H9 (cell line): ENCODE results near the gene GAPT. TPM values are rescaled to one million over a fixed set of nuclear protein-coding genes. Genes with fewer than 3 reads are reported as not detected.

Experiments
- DNase-seq: peaks from one replicate; pipeline ENCODE4 v3.0.0-alpha.2; 2017
- H2AFZ ChIP-seq: one replicate; pipeline ENCODE4 v1.6.1; 2013; ENCODE audit warnings: mild to moderate bottlenecking, low read length, control low read depth, moderate library complexity
- H2AK5ac ChIP-seq: 2 replicates; pipeline ENCODE4 v1.6.1; 2013; ENCODE audit warnings: low read length, control low read depth, mixed read lengths; ENCODE audit not compliant: insufficient read length
- H2BK120ac ChIP-seq: one replicate; pipeline ENCODE4 v1.6.1; 2013; ENCODE audit warnings: low read depth, mild to moderate bottlenecking, low read length, control low read depth, inconsistent platforms; ENCODE audit not compliant: poor library complexity, severe bottlenecking
- H2BK12ac ChIP-seq: 2 replicates; pipeline ENCODE4 v1.6.1; 2013; ENCODE audit warnings: low read length, control low read depth, mixed read lengths, low read depth; ENCODE audit not compliant: insufficient read length
- H2BK15ac ChIP-seq: 2 replicates; pipeline ENCODE4 v1.6.1; 2013; ENCODE audit warnings: low read depth, low read length, control low read depth
- H2BK20ac ChIP-seq: one replicate; pipeline ENCODE4 v1.6.1; 2013; ENCODE audit warnings: low read depth, mild to moderate bottlenecking, low read length, control low read depth, inconsistent platforms; ENCODE audit not compliant: poor library complexity, severe bottlenecking
- H2BK5ac ChIP-seq: 2 replicates; pipeline ENCODE4 v1.6.1; 2013; ENCODE audit warnings: low read length, control low read depth, mixed read lengths; ENCODE audit not compliant: insufficient read length
- H3K14ac ChIP-seq: 2 replicates; pipeline ENCODE4 v1.6.1; 2013; ENCODE audit warnings: low read length, control low read depth; ENCODE audit not compliant: insufficient read depth
- H3K18ac ChIP-seq: 2 replicates; pipeline ENCODE4 v1.6.1; 2013; ENCODE audit warnings: low read depth, mild to moderate bottlenecking, mixed read lengths, low read length, control low read depth; ENCODE audit not compliant: insufficient read length
- H3K23ac ChIP-seq: 2 replicates; pipeline ENCODE4 v1.6.1; 2013; ENCODE audit warnings: low read length, control low read depth, mixed read lengths, low read depth; ENCODE audit not compliant: insufficient read length
- H3K23me2 ChIP-seq: 2 replicates; pipeline ENCODE4 v1.6.1; 2013; ENCODE audit warnings: low read depth, mild to moderate bottlenecking, mixed read lengths, low read length, control low read depth; ENCODE audit not compliant: insufficient read length, poor library complexity, severe bottlenecking
- H3K27ac ChIP-seq: 2 replicates; pipeline ENCODE4 v1.5.1; 2013; ENCODE audit warnings: low read length, control low read depth, mixed read lengths, low read depth; ENCODE audit not compliant: insufficient read length
- H3K27me3 ChIP-seq: 2 replicates; pipeline ENCODE4 v1.6.1; 2013; ENCODE audit warnings: low read length, control low read depth, inconsistent platforms; ENCODE audit not compliant: insufficient read depth
- H3K4ac ChIP-seq: 2 replicates; pipeline ENCODE4 v1.6.1; 2013; ENCODE audit warnings: low read depth, mild to moderate bottlenecking, control low read depth, inconsistent platforms, low read length, moderate library complexity
- H3K4me1 ChIP-seq: 2 replicates; pipeline ENCODE4 v1.6.1; 2013; ENCODE audit warnings: low read length, control low read depth, inconsistent platforms; ENCODE audit not compliant: insufficient read depth
- H3K4me2 ChIP-seq: 2 replicates; pipeline ENCODE4 v1.6.1; 2013; ENCODE audit warnings: low read length, control low read depth, mixed read lengths; ENCODE audit not compliant: insufficient read length, insufficient read depth
- H3K56ac ChIP-seq: 2 replicates; pipeline ENCODE4 v1.6.1; 2013; ENCODE audit warnings: low read depth, mild to moderate bottlenecking, mixed read lengths, low read length, control low read depth; ENCODE audit not compliant: insufficient read length
- H3K79me1 ChIP-seq: 2 replicates; pipeline ENCODE4 v1.6.1; 2013; ENCODE audit warnings: low read depth, mild to moderate bottlenecking, moderate library complexity, low read length, control low read depth, inconsistent platforms; ENCODE audit not compliant: insufficient read depth, poor library complexity, severe bottlenecking
- H3K79me2 ChIP-seq: 2 replicates; pipeline ENCODE4 v1.6.1; 2013; ENCODE audit warnings: low read length, control low read depth, inconsistent platforms; ENCODE audit not compliant: insufficient read depth
- H3K9ac ChIP-seq: 2 replicates; pipeline ENCODE4 v1.6.1; 2013; ENCODE audit warnings: low read length, control low read depth, mixed read lengths; ENCODE audit not compliant: insufficient read length; ENCODE audit errors: extremely low read depth
- H3K9me3 ChIP-seq: one replicate; pipeline ENCODE4 v1.6.1; 2013; ENCODE audit warnings: low read depth, low read length, inconsistent platforms; ENCODE audit not compliant: control insufficient read depth
- H3T11ph ChIP-seq: one replicate; pipeline ENCODE4 v1.6.1; 2013; ENCODE audit warnings: mild to moderate bottlenecking, low read length, control low read depth, inconsistent platforms
- H4K20me1 ChIP-seq: one replicate; pipeline ENCODE4 v1.6.1; 2013; ENCODE audit not compliant: control insufficient read depth, insufficient read length, insufficient read depth
- H4K5ac ChIP-seq: 2 replicates; pipeline ENCODE4 v1.6.1; 2013; ENCODE audit warnings: low read depth, mild to moderate bottlenecking, mixed read lengths, low read length, control low read depth; ENCODE audit not compliant: insufficient read length
- H4K8ac ChIP-seq: replicated peaks from 2 replicates; pipeline ENCODE4 v1.6.1; 2013; ENCODE audit warnings: low read length, control low read depth, mixed read lengths, low read depth; ENCODE audit not compliant: insufficient read length
- H4K91ac ChIP-seq: 2 replicates; pipeline ENCODE4 v1.6.1; 2013; ENCODE audit warnings: low read depth, mild to moderate bottlenecking, moderate library complexity, mixed read lengths, low read length, control low read depth; ENCODE audit not compliant: insufficient read length
- H3K27ac Mint-ChIP-seq, 3 experiments: 2 replicates in 2 of 3; 3 replicates in 1 of 3; pipeline ENCODE4 v1.8.0; 2020 to 2021; ENCODE audit warnings: mixed read lengths in 3 of 3, mild to moderate bottlenecking in 1 of 3, moderate library complexity in 1 of 3
- H3K27me3 Mint-ChIP-seq: 2 replicates; pipeline ENCODE4 v1.8.0; 2021; ENCODE audit warnings: low read depth, mild to moderate bottlenecking, moderate library complexity, mixed read lengths
- H3K36me3 Mint-ChIP-seq, 3 experiments: 2 replicates in 2 of 3; 3 replicates in 1 of 3; pipeline ENCODE4 v1.8.0; 2020 to 2021; ENCODE audit warnings: low read depth in 3 of 3, mixed read lengths in 3 of 3; ENCODE audit not compliant: insufficient read depth in 1 of 3
- H3K4me1 Mint-ChIP-seq, 2 experiments: 2 replicates each; pipeline ENCODE4 v1.8.0; 2020; ENCODE audit warnings: mixed read lengths in 2 of 2
- H3K4me3 Mint-ChIP-seq, 2 experiments: 2 replicates in 1 of 2; 3 replicates in 1 of 2; pipeline ENCODE4 v1.8.0; 2020 to 2021; ENCODE audit warnings: mild to moderate bottlenecking in 2 of 2, mixed read lengths in 2 of 2, moderate library complexity in 1 of 2
- H3K9me3 Mint-ChIP-seq, 2 experiments: 2 replicates in 1 of 2; 3 replicates in 1 of 2; pipeline ENCODE4 v1.8.0; 2020; ENCODE audit warnings: mild to moderate bottlenecking in 2 of 2, mixed read lengths in 2 of 2, moderate library complexity in 1 of 2
- WGBS: extraction: QIAGEN DNeasy Blood & Tissue Kit; methylation state at CpG from one replicate; pipeline ENCODE4 v1.1.7; 2013; ENCODE audit warnings: missing lambda C conversion rate, low lambda C conversion rate, mixed read lengths; ENCODE audit not compliant: insufficient read length; ENCODE audit errors: extremely low coverage; 5-methylcytosine and 5-hydroxymethylcytosine counted together
- total RNA-seq: library from RNA; stranded (reverse); gene quantifications from 2 replicates; pipeline ENCODE4 v1.2.1, GENCODE V29; 2021
- TF ChIP-seq, protein P1 (sequence below): fragments of 200-600 bp; sonication (generic); conservative IDR thresholded peaks from 3 replicates; pipeline ENCODE4 v1.8.0; 2021; ENCODE audit warnings: antibody characterized with exemption, mild to moderate bottlenecking

GAPT gene
- total RNA-seq, 1 experiment from 2014 or later = not detected

DNA sequence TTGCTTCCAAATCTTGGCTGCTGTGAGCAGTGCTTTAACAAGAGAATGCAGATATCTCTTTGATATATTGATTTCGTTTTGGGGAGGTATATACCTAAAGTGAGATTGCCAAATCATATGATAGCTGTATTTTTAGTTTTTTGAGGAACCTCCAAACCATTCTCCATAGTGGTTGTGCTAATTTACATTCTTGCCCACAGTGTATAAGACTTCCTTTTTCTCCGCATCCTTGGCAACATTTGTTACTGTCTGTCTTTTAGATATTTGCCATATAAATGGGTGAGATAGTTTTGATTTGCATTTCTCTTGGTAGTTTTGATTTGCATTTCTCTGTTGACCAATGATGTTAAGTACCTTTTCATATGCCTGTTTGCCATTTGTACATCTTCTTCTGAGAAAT, 21.3 kb upstream of the GAPT start:
- Mint-ChIP-seq H3K36me3 (peaks cover 0 to 14% (median 12%) of the 10 kb centered on the region in 3 experiments; a peak in 5 of 7 replicates), H3K27me3 (peaks cover 4% of the 10 kb centered on the region), H3K4me3 (no peak overlapping the region), H3K4me1 (peaks cover 14% of the 10 kb centered on the region in 2 experiments), H3K27ac (no peak overlapping the region), H3K9me3 (peaks cover 20 to 24% of the 10 kb centered on the region in 2 experiments)
- H3K4me2 ChIP-seq = no peak overlapping the region
- H4K20me1 ChIP-seq = no peaks in the 10 kb centered on the region
- no peaks in the 10 kb centered on the region for H3K23me2 ChIP-seq
- H4K91ac ChIP-seq = no peak overlapping the region
- no peak overlapping the region for H2BK5ac ChIP-seq
- H3K79me2 ChIP-seq = no peaks in the 10 kb centered on the region
- H2BK12ac ChIP-seq = no peak overlapping the region
- WGBS = no CpG with 5 or more reads among the region's 2 CpGs
- TF ChIP-seq, protein P1, sequence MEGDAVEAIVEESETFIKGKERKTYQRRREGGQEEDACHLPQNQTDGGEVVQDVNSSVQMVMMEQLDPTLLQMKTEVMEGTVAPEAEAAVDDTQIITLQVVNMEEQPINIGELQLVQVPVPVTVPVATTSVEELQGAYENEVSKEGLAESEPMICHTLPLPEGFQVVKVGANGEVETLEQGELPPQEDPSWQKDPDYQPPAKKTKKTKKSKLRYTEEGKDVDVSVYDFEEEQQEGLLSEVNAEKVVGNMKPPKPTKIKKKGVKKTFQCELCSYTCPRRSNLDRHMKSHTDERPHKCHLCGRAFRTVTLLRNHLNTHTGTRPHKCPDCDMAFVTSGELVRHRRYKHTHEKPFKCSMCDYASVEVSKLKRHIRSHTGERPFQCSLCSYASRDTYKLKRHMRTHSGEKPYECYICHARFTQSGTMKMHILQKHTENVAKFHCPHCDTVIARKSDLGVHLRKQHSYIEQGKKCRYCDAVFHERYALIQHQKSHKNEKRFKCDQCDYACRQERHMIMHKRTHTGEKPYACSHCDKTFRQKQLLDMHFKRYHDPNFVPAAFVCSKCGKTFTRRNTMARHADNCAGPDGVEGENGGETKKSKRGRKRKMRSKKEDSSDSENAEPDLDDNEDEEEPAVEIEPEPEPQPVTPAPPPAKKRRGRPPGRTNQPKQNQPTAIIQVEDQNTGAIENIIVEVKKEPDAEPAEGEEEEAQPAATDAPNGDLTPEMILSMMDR = no peak
- no peak overlapping the region for H3K27ac ChIP-seq
- H3K9ac ChIP-seq = no peak overlapping the region
- H2BK120ac ChIP-seq = no peak overlapping the region
- no peak overlapping the region for H3K23ac ChIP-seq
- H3K79me1 ChIP-seq = no peaks in the 10 kb centered on the region
- H3K4ac ChIP-seq = no peak overlapping the region
- no peak overlapping the region for H2AK5ac ChIP-seq
- no peak overlapping the region for H2BK20ac ChIP-seq
- H3K4me1 ChIP-seq = no peaks in the 10 kb centered on the region
- H2BK15ac ChIP-seq = no peak overlapping the region
- H3K14ac ChIP-seq = no peak overlapping the region
- H3T11ph ChIP-seq = no peak overlapping the region
- H2AFZ ChIP-seq = no peak overlapping the region
- DNase-seq = no peak
- no peak overlapping the region for H4K5ac ChIP-seq
- H3K56ac ChIP-seq = no peak overlapping the region
- no peak overlapping the region for H3K18ac ChIP-seq
- no peaks in the 10 kb centered on the region for H3K27me3 ChIP-seq
- H4K8ac ChIP-seq = no peak overlapping the region
- peaks cover under 1% of the 10 kb centered on the region for H3K9me3 ChIP-seq
